OCI-LY1 (cell line): ENCODE measurements around the gene MYBPHL.

Experiments used
- CTCF ChIP-seq: fragments of 200-600 bp; sonication (generic), shearing (Covaris generic); IDR thresholded peaks from 2 replicates; pipeline ENCODE4 v1.5.1; 2017; ENCODE audit warnings: mild to moderate bottlenecking, antibody characterized with exemption, low read length, moderate library complexity, mixed read lengths
- EZH2 ChIP-seq: fragments of 200-600 bp; sonication (generic), shearing (Covaris generic); IDR thresholded peaks from 2 replicates; pipeline ENCODE4 v1.8.0; 2017; ENCODE audit warnings: borderline replicate concordance, mixed run types, mild to moderate bottlenecking, antibody characterized with exemption, low read length, moderate library complexity, mixed read lengths

- no peak for TF ChIP-seq EZH2
- TF ChIP-seq CTCF: no peak
Measured at GRCh38 chr1:109252167-109252892, 54.5 kb downstream of the MYBPHL start.
